ENCODE data around the gene CXCL3.
A peak's percentile ranks its signal among the peaks of the same experiment; 100 is the strongest.

CXCL3 gene

DNA sequence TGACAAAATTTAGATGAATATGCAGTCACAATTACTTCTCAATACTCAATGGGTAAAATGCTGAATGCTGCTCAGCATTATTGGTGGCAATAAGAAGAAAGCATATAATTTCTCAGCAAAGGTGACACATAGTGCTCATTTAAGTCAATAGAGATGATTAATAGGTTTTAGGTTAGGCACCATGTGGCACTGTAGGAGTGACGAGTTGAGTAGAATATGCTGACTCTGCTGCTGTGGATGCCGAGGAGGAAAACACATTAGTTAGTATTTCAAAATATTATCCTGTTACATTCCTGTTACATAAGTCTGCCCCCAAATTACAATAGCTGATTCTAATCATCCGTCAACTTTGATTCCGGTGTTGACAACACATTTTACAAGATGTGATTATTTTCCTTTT, 26.4 kb downstream of the CXCL3 start:
- DNase-seq: no peak

DNA sequence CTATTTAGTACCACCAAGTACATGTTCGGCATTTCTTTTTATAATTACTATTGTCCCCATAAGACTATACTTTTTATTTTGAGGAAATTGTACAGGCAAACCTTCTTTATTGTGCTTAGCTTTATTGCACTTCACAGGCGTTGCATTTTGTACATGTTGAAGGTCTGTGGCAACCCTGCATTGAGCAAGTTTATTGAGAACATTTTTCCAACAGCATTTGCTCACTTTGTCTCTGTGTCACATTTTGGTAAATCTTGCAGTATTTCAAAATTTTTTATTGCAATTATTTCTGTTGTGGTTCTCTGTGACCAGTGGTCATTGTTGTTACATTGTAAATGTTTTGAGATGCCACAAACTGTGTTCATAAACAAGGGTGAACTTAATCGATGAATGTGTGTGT, 29.2 kb downstream of the CXCL3 start:
- no peak for DNase-seq

DNA sequence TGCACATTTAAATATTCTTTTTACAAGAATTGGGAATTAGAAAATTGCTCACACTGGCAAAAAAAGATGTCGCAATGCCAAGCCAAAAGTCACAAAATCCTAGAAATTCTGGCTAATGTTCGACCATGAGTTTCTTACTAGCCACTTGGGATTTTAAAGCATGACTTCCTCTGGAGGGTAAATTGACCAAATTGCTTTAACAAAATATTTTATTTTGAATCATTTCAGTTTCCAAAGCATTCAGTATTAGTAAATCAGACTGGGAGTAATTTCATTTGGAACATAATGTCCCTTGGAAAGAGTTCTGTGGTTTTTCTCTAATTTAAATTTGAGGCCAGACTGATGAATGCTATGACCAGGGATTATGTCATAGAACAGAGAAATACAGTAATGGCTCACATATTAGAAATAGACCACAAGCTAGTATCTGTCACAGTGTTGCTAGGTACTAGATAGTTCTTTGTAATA, 32.4 kb downstream of the CXCL3 start:
- DNase-seq: no peak

DNA sequence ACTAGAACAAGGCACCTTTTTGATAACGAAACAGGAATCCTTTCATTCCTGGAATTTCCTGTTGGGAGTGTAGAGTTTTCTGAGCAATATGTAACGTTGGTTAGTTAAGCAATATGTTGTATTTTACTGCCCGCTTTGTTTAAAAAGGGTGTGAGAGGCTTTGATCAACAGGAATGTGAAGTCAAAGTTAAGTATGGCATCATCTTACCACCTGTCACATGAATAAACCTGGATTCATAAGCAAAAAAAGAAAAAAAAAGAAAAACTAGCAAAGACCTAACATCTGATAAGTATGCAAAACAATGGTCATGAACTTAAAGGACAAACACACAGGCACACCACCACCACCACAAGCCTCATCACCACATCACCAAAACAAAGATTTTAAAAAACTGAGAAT, 33.0 kb downstream of the CXCL3 start:
- no peak for DNase-seq

DNA sequence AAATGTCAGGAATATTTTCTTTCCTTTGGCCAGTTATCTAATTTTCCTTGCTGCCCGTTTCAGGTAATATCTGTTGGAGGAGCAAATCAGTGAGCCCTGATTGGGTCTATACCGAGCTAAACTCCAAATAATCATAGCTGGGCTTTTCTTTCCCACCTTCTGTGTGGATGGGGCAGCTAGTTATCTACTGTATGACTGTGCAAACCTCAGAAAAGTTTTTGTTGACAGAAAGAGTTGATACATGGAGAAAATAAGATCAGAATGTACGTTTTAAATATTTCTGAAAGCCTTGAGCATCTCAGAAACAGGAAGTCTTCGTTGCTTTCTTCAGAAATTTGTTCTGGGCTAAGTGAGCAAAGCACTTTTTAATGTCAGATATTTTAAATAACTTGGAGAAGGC, 33.8 kb downstream of the CXCL3 start:
- DNase-seq: no peak

DNA sequence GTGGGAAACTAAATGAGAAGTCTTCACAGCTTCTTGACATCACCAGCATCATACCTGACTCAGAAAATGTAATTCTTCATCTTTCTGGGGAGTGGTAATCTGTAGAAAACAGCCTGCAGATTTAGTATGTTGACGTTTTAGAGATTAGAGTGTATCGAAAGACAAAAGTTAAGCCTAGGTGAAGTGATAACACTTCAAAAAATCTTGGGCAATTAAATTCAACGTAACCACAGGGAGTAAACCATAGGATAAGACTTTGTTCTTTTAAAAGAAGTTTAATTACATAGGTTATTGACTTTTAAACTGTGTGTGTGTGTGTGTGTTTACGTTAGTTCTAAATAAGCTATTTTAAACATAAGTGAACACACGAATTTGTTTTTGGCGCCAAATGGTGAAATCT, 38.2 kb downstream of the CXCL3 start:
- no peak for DNase-seq

DNA sequence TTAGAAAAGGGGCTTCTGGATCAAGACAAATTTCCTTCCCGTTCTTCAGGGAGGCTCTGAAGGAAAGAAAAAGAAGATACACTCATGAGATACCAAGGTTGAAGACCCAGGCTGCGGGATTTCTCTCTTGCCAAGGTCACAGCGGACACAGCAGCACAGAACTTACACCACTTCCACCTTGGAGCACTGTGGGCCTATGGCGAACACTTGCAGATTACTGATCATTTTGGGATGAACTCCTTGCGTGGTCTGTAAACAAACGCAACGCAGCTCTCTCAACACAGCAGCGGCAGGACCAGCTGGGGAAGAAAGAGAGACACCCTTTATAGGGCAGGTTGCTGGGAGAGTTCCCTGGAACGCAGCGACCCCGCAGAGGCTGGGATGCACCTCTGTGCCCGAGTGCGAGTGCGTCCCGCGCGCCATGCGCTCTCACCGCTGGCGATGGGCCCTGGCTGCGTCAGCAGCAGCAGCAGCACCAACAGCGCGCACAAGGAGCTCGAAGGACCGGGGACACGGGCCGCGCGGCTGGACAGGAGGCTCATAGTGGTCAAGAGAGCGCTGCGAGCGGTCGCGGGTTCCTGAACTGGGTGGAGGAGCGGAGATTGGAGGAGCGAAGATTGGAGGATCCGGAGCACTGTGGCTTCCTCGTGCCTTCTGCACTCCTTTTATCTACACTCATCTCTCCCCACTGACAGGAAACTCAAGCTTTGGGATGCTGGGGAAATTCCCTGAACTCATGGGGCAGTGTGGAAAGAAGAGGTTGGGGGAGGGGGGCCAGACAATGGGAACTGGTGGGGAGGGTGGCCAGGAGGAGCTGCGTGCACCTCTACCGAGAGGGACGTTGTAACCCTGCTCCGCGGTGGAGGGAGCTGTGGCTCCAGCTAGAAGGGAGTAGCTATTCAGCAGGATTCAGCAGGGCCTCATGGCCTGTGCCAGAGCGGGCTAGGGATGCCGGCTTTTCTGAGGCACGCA, 40.2 kb downstream of the CXCL3 start, which contains the start of gene CXCL5:
Gene CXCL5 (minus strand): TSS at position 638 of the 972 bp plus-strand sequence. CDS start 96 bp downstream, at position 542.
- DNase-seq: peak; percentile 79

DNA sequence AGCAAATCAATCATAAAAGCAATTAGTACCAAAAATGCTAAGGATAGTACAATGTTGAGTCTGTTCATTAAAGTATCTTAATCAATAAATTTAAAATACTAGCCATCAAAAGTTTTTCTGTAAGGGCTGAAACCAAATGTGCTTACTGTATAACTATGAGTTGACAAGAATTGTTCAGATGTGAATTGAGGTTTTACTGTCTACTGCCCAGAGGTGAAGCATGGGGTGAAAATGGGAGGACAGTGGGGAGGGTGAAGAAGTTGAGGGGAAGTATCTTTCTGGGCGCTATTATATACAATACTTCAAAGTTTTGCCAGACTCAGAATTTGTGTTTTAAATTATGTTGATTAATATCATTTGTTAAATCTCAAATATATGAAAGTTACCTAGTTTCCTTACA, 46.4 kb downstream of the CXCL3 start:
- DNase-seq: no peak

DNA sequence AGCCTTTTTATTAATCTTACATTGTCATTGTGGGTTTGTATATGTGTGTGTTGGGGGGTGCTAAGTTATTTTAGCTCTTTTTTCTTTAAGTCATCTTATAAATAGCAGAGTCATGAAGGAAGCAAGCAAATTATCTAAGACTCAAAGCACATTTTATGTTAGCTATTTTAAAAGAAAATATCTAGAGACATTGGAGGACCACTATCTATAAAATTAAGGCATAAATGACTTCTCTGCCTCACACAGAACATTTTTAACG, 46.8 kb downstream of the CXCL3 start:
- DNase-seq: no peak

DNA sequence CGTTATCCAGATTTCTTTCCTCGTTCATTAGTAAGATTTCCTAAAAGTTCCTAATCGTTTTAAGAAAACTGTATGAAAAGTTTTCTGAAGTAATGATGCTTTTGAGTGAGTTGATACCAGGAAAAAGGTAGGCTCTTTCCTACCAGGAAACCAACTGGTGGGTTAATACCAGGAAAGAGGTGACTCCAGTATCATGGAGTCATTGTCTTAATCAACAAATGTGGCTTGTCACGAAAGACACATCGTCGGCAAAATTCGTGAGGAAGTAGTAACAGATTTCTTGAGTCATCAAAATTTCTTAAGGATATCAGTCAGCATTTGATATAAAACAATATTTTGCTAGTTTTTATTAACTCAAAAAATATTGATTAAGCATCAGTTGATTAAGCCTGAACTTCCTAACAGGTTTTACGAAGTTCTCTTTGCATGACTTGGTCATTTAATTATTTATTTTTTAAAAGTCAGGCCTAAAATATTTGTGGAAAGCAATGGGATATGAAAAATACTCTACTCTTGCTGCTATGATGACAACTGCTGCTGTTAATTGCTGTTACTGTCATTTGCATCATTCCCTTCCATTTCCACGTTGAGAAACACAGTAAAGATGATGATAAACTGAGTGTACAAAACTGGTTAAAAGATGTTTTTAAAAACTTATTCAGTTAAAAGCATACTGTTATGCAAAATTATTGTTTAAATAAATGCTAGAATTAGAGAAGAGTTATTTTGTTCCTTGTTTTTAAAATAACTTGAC, 47.3 kb downstream of the CXCL3 start:
- no peak for DNase-seq

DNA sequence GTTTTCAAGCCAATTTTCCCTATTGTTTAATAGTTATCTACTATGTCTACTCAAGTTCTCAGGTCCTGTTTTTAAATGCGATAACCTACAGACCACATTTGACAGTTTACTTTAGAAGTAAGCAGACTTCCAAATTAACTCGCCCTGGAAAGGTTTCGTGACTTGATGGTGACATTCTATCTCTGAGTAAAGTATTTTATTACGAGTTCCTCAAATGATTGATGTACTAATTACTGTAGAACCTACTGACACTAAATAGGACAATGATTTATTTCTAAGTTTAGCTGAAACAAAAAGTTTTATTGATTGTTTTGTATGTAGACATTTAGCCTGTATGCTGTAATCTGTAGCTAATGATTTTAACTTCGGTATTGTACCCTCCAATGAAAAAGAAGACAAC, 48.6 kb downstream of the CXCL3 start:
- no peak for DNase-seq

DNA sequence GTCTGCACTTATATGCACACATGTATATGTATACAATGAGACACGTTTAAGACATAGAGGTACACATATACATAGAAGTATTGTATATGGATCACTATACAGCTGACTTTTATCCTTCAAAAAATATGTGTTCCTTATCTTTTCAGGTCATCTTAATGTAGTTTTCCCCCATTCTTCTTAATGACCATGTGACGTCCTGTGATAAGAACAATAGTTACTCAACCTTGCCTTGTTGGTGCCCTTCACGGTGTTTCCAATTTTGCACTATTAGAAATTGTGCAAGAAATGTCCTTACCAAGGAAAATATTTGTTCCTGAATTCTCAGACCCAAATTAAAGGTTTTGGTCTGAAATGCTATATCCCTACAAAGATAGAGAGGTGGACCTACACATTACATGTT, 49.5 kb downstream of the CXCL3 start:
- no peak for DNase-seq

DNA sequence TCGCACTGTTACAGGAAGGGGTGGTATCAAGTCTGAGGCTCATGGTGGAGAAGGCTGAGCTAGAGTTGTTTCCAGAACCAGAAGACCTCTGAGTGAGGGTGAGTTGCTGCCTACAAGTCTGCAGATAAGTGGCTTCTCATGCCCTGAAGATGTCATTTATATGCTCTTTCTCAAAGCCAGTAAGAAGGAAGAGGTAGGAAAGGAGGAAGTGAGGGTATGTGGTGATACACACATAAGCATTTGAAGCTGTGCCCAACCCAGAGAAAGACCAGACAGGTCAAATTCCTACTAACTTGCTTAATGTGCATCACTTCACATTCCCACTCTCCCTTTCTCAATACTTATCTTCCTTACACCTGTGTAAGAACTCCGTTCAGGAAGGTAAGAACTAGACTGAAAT, 50.4 kb downstream of the CXCL3 start, which contains the start of gene PPBP:
Gene PPBP (minus strand): TSS at position 130 of the 400 bp plus-strand sequence. CDS start 87 bp downstream, at position 43.
- DNase-seq: no peak

All from islet precursor cell (in vitro differentiated cells).